GM18519 (cell line): ENCODE results near the gene GDAP1L1.

Experiments used
- ATAC-seq: cut with Tn5 transposase; IDR thresholded peaks from one replicate; pipeline ENCODE4 v1.9.1; 2021; ENCODE audit warnings: mild to moderate bottlenecking, moderate library complexity; ENCODE audit not compliant: unreplicated experiment, low FRiP score

Gene GDAP1L1

DNA sequence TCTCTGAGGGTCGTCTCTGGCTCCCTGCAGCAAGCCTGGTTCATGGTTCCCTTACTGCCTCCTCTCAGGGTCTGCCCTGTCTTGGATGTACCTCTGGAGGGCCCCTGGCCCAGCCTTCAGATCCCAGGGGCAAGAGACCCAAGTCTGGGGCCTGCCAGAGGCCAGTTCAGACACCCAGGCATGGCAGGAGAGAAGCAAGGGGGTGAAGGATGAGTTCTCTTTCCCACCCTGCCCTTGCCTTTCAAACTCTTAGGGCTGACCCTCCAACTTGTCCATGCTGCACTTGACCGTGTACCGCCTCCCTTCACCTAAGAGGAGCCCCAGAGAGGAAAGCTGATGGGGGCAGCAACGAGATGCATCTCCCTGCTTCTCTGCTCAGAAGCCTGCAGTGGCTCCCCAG is 4.2 kb downstream of the GDAP1L1 start:
- ATAC-seq, result no peak

DNA sequence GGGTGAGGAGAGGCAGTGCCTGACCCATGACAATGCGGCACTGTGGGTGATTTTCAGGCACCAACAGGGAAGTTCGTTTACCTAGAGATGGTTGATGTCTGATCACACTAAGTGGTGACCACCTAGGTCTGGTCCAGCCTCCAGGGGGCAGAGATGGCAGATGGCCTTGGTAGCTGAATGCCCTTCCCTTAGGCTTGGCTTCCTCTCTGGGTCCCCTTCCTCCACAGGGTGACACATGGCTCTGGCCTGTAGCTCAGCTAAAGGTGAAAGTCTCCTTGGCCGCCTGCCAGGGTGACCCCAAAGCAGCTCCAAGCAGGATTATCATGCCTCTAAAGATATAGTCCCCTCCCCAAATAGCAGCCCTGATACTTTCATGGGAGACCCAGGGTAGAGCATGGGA is 6.4 kb downstream of the GDAP1L1 start:
- ATAC-seq, result no peak

DNA sequence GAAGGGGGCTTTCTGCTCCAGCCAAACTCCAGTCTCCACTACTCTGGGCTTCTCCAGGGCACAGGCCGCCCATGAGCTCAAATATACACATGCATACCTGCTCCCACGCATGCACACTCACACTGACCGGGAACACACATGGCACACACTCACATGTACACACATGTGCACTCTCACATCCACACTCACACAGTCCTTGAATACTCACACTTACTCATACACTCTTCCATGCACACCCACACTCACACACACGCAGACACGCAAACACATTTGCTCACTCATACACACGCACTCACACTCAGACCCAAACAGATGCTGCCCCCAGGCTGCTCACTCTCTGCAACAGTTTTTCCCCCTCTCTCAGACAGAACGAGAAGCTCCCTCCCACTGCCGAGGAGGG is 7.0 kb downstream of the GDAP1L1 start:
- no peak for ATAC-seq

DNA sequence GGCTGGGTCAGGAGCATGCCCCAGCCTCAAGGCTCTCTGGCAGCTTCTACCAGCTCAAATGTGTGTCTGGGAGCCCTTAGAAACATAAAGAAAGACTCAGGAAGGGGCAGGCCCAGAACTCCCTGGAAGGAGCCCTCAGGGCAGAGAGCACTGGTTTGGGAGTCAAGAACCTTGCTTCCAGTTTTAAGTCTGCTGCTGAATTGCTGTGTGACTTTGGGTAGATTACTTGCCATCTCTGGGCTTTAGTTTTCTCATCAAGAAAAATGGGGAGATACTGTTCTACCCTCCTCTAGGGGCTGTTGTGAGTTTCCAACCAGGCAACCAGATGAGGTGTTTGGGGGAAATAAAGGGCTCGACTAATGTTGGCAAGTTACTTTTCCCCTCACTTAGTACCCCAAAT is 8.8 kb downstream of the GDAP1L1 start:
- ATAC-seq, result no peak

DNA sequence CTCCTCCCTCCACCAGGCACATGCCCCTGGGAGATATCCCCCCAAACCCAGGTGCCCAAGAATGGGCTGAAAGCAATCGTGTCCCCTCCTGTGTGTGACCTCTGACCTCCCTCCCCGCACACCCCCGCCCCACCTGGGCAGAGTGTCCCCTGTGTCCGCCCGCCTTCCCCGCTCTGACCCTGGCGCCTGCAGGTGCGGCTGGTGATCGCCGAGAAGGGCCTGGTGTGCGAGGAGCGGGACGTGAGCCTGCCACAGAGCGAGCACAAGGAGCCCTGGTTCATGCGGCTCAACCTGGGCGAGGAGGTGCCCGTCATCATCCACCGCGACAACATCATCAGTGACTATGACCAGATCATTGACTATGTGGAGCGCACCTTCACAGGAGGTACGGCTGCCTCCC is 9.9 kb downstream of the GDAP1L1 start:
- no peak for ATAC-seq

DNA sequence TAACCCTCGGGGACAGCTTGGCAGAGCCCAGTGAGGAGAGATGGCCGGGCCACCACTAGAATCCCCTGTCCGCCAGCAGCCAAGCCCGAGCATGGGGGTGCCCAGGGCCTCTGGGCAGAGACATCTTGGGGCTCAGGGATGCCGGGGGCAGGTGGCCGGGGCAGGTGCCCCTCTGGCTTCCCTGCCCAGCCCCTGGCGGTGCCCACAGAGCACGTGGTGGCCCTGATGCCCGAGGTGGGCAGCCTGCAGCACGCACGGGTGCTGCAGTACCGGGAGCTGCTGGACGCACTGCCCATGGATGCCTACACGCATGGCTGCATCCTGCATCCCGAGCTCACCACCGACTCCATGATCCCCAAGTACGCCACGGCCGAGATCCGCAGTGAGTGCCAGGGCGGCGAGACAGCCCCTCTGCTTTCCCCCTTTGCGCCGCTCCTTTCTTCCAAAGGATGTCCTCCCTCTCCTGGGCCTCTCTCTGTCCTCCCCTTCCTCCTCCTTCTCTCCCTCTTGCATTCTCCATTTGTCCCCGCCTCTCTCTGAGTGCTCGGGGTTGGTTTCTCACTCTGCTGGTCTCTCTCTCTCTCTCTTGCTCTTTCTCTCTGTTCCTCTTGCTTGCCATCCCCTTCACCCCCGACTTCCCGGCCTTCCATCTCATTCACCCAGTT is 11.2 kb downstream of the GDAP1L1 start:
- no peak for ATAC-seq

DNA sequence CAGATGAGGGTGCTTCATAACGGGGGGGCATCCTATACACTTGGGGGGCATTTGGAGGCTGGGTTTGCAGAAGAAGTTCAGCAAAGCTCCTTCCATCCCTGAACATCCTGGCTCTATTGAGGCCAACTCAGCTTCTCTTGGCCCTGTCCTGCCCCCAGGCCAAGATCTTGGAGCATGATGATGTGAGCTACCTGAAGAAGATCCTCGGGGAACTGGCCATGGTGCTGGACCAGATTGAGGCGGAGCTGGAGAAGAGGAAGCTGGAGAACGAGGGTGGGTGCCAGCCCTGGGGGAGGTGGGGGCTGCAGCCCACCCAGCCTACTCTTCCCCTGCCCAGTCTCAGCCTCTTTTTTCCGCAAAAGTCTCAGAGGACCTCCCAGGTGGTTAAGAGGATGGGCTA is 17.2 kb downstream of the GDAP1L1 start:
- no peak for ATAC-seq

DNA sequence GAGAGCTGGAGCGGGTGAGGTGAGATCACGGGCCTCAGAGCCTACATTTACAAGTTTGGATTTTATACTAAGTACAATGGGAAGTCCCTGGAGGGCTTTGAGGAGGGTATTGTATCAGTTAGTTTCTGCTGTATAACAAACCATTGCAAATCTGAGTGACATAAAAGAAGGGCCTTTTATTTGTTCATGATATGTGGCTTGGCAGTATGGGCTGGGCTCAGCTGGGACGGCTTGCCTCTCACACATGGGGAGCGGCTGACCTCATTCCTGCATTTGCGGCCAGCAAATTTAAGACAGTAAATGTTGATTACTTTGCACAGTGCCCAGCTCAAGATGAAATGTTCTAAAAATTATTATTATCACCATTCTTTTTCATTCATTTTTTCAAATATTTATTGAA is 21.7 kb downstream of the GDAP1L1 start:
- ATAC-seq, result no peak

DNA sequence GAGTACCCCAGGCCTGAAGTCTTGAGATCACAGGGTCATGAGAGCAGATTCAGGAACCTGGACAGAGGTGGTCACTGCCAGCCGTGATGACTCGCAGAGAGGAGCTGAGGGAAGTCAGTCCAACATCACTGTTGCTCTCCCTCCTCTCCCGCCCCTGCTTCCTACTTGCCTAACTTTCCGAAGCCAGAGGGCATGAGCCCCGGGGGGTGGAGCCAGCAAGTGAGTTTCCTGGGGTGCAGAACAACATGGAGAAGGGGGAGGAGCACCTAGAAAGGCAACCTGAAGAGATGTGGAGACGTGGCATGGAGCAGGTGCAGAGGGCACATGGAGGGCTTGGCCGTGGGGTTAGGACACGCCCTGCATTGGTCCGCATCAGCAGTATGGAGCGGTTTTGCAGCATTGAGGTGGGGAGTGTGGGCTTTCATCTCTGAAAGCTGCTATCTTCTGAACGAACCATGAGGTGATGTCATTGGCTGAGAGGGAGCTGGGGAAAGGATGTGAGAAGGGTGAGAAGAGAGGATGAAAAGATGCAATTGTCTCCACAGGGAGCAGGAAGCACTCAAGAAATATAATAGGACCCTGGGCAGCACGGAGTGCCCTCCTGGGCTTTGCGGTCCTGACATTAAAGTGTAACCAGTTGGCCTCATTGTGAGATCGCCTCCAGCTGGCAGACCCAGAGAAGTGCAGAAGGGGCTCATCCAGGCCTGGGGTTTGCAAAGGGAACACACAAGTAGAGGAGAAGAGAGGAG is 25.0 kb downstream of the GDAP1L1 start:
- ATAC-seq, result no peak

DNA sequence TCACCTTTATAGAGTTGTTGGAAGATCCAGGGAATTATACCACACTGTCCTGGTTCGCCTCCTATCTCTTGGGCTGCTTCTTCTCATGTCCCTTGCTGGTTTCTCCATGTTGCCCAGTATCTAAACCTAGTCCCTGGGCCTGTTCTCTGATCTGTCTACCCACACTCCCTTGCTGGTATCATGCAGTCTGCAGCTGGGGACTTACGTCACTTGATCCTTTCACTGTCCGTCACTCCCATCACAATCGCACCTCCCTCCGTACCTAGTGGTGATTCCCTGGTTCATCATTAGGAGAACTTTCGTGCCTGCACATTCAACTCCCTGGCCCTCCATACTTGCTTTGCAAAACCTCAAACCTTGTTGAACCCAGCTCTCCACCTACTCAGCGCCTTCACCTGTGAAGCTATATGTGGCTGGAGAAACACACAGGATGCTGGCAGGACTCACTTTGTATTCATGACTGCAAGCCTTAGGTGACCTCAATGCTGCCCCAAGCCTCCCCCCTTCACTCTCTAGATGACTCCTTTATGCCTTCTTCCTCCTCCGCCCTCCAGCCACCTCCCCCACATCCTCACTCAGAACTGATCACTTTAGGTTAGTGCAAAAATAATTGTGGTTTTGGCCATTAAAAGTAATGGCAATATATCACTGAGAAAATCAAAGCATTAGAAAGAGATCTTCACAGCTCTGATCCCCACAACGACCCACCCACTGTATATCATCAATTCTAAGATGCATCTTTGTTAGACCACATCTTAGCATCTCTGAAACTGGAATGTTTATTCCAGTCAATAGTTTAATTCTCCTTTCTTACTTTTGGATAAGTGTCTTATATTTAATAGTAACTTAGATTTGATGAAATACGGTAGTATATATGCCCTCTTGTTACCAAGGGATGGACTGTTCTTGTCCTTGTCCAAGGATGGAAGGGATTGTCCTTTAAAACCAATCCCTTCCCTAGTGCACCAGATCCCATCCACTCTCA is 26.4 kb downstream of the GDAP1L1 start:
- ATAC-seq, result no peak

DNA sequence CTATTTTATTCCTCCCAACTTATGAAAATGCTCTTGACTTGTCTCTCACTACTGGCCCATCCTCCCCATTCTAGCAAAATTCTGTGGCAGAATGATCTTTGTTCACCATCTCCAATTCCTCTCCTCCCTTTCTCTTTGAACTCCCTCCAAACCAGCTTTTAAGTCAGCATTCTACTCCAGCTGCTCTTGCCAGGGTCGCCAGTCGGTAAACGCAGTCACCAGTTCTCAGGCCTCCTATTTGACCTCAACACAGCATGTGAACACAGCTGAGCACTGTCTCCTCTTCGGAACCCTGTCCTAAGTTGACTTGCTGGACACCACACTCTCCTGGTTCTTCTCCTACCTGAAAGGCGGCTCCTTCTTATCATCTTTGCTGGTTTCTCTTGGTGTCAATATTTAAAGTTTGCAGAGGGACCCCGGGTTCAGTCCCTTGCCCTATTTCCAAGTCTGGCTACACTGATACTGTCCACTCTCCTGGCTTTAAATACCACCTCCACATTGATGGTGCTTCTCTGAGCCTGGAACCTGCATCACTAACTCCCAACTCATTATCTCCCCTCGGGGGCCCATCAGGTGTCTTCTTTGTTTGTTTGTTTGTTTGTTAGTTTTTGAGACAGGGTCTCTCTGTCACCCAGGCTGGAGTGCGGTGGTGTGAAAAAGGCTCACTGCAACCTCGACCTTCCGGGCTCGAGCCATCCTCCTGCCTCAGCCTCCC is 27.4 kb downstream of the GDAP1L1 start:
- no peak for ATAC-seq

DNA sequence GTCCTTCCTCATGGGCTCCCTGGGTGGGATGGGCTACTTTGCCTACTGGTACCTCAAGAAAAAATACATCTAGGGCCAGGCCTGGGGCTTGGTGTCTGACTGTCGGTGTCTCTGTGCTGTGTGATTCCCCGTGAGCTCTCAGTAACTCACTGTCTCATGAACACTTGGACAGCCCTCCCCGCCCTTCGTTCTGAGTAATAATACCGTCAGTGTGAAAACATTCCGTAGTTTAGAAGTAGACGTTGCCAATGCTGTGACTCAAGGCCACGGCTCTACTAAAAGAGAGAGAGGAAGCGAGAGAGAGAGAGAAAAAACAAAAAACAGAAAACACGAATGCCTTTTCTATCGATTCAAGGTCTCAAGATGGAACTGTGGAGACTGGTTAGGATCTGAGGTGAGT is 32.1 kb downstream of the GDAP1L1 start:
- no peak for ATAC-seq

DNA sequence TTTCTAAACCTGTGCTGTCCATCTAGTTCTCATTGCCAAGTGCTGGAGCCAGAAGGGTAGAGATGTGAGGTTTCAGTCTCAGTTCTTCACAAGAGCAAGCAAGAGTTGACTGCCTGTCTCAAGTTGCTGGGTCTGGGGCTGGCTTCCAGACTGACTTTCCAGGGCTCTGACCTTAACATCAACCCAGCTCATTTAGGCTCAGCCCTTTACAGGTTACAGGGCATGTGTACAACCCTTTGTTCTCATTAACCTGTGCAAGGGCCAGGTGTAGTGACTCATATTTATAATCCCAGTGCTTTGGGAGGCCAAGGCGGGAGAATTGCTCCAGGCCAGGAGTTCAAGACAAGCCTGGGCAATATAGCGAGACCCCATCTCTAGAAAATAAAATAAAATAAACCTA is 33.3 kb downstream of the GDAP1L1 start:
- ATAC-seq, result no peak

DNA sequence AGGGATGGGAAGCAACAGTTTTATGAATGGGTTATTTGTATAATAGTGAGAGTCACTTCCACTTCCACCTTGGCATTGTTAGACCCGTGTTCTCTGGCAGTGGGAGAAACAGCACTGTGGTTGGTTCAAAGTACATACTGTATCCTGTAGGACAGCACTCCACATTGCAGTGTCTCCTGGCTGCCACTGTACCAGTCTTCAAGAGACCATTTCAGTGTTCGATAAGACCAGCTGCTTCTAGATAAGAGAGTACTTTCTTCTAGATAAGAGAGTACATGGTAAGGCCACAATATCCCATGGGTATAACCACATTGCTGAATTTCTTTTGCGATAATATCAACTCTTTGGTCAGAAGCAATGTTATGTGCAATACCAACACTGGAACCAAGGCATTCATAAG is 35.1 kb downstream of the GDAP1L1 start:
- ATAC-seq, result no peak

DNA sequence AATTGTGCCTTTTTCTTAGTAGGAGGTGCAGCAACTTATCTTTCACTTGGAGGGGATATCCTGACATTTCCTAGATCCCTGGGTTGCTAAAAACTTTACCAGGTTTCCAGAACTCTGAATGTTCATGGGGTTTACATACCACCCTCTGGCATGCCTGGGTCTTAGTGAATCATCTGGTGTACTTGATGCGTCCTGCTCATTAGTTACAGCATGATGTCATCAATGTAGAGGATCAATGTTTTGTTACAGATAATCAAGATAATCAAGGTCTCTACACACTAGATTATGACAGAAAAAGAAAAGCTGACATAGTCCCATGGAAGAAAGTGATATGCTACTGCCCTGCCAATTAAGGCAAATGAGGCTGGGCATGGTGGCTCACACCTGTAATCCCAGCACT is 36.9 kb downstream of the GDAP1L1 start:
- ATAC-seq, result no peak

DNA sequence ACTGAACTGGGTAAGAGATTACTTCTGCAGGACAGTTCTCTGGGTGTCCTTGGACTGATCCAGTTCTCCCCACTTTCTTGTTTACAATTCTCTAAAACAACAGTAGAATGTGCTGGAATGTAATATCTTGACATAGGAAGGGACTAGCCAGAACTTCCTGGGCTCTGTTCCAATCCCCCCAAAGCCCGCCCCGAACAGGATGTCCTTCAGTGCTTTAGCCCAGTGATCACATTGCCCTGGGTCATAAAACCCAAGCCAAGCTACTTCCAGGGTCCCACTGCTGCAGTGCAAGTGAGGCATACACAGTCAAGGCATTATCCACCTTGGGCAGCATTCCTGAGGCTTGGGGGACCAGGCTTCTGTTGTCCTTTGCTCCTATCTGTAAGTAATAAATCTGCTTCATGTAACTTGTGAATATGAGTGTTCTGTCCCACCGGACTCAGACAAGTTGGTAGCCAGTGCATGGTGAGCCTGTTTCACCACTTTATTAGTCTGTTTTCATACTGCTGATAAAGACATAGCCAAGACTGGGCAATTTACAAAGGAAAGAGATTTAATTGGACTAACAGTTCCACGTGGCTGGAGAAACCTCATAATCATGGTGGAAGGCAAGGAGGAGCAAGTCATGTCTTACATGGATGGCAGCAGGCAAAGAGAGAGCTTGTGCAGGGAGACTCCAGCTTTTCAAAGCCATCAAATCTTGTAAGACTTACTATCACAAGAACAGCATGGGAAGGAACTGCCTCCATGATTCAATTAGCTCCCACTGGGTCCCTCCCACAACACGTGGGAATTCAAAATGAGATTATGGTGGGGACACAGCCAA is 40.4 kb downstream of the GDAP1L1 start:
- no peak for ATAC-seq

DNA sequence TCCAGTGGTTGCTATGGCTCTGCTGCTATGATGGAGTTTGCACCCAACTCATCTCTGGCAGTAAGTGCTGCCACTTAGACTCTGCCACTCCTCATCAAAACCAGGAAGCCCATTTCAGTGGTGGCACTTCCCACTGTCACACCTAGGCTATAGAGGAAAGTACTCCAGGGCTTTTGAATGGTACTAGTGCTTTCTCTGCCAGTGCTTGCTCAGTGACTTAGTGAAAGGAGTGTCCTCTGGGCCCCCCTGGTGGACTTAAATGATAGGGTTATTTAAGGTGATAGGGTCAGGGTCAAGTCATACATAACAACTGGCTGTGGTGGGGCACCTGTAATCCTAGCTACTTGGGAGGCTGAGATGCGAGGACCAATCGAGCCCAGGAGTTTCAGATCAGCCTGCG is 41.1 kb downstream of the GDAP1L1 start:
- no peak for ATAC-seq

DNA sequence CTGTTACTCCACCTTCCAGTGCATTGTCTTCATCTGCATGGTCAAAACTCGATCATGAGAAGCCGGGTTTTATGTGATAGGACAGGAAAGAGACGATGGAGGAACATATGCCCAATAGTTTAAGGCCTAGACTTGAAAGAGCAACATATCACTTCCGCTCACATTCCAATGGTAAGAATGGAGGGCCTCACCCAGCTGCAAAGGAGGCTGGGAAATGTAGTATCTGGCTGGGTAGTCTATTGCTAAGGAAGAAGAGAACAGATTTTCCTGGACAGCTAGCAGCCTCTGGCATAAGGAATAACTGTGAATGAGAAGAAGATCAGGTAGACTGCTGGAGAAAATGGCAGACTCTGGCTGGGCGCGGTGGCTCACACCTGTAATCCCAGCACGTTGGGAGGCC is 44.6 kb downstream of the GDAP1L1 start:
- ATAC-seq, result no peak

DNA sequence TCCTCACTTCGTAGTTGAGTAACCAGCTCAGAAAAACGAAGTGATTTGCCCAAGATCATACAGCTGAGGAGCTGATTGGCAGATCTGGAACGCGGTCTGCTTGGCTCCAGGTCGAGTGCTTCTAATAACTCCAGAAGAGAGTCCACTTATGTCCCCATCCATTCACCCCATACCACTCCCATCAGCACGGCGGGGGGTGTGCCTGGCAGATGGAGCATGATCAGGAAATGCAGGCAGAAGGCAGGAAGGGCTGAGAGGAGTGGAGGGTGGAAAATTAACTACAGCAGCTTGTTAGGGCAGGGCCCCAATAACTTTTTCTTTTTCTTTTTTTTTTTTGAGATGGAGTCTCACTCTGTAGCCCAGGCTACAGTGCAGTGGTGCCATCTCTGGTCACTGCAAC is 48.9 kb downstream of the GDAP1L1 start:
- ATAC-seq, result no peak

DNA sequence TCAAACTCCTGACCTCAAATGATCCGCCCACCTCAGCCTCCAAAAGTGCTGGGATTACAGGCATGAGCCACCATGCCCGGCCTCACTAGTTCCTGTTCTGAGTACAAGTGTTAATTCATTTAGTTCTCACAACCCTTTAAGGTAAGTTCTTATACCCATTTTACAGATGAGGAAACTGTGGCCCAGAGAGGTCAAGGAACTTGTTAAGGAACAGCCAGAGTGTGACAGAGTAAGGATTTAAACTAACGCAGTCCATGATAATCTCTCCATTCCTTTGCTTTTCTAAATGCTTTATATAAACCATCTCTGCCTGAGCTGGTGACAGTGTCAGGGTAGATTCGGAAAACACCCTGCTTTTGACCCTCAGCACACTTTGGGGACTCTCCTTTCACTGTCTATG is 50.6 kb downstream of the GDAP1L1 start:
- ATAC-seq, result no peak
